HG03103 (cell line): ENCODE results near the gene ST6GALNAC1.

ENCODE experiments used
- ATAC-seq: cut with Tn5 transposase; IDR thresholded peaks from one replicate; pipeline ENCODE4 v1.9.1; 2021; ENCODE audit warnings: low read depth; ENCODE audit not compliant: unreplicated experiment

Gene ST6GALNAC1

GRCh38 chr17:76584427-76585032 lies 59.0 kb downstream of the ST6GALNAC1 start:
- ATAC-seq: no peak

DNA sequence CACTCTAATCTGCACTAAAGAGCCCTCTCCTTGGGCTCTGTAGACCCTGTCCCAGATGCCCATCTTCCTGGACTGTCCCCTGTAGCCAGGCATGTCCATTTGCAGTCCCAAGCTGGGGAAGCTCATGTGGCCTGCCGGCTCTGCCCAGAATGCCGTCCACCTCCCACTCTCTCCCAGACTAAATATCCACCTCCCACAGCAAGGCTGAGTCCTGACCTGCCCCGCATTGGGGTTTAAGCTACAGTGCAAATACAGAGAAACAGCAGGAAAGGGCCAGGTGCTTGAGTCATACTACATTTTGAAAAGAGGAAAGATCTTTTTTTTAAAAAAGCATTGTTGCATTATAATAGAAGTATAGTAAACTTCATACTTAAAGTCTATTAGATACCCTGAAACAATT lies 60.9 kb downstream of the ST6GALNAC1 start:
- no peak for ATAC-seq

GRCh38 chr17:76581515-76581914 lies 62.0 kb downstream of the ST6GALNAC1 start:
- no peak for ATAC-seq

- no peak for ATAC-seq
Measured at GRCh38 chr17:76579281-76579680, 64.3 kb downstream of the ST6GALNAC1 start.

DNA sequence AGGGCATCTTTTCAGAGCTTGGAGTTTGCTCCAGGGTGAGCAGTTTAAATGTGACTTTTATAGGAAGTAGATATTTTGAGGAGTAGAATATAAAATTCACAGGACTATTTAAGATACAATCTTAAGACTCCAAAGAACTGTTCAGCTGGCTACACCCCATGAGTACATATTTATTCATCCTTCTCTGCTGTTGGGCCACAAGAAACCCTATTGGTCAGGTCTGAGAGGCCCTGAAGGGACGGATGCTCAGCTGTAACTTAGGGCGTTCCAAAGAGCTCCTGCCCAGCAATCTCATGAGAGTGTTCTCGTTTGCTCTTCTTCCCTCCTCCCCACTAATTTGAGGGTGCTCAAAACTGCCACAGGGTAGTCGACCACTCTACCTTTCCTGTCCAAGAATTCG lies 65.2 kb downstream of the ST6GALNAC1 start:
- no peak for ATAC-seq

- no peak for ATAC-seq
Measured at GRCh38 chr17:76577876-76578275, 65.7 kb downstream of the ST6GALNAC1 start.

GRCh38 chr17:76576189-76576588 lies 67.4 kb downstream of the ST6GALNAC1 start:
- no peak for ATAC-seq

- ATAC-seq: no peak
Measured at GRCh38 chr17:76575570-76575969, 68.0 kb downstream of the ST6GALNAC1 start.
